Measurements from ENCODE around the gene USO1. TPM values are rescaled to one million over a fixed set of nuclear protein-coding genes. Genes with fewer than 3 reads are reported as not detected.
"Not testable (repeated sequence)": the region's sequence is repeated elsewhere in the genome, so short reads cannot be mapped to it uniquely, and the experiment has no call there.

Gene USO1
- total and polyA plus RNA-seq, 10 donors = 16.4 to 64.8 (median 45.1) TPM

DNA sequence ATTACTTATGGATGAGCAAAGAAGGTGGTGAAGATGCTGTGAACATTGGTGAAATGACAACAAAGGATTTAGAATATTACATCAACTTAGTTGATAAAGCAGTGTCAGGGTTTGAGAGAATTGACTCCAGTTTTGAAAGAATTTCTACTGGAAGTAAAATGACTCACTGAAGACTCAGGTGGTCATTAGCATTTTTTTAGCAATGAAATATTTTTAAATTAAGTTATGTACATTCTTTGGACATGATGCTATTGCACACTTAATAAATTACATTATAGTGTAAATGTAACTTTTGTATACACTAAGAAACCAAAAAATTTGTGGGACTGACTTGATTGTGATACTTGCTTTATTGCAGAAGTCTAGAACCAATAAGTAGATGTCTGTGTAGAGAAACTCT lies 56.9 kb downstream of the USO1 start:
- Histone ChIP-seq H3K4me3 (no peak overlapping the region), H3K27me3 (replicated peaks in 1 of 7) (no peaks in the 10 kb centered on the region), H3K36me3 (peaks cover 6 to 98% (median 61%) of the 10 kb centered on the region in 6 donors), H3K4me1 (no peaks in the 10 kb centered on the region), H3K27ac (no peak overlapping the region), H3K9me3 (peaks cover 0 to 13% (median 6%) of the 10 kb centered on the region in 8 donors)
- no peak for TF ChIP-seq POLR2A (IDR thresholded peaks at IDR 0.05)
- TF ChIP-seq, protein P1, sequence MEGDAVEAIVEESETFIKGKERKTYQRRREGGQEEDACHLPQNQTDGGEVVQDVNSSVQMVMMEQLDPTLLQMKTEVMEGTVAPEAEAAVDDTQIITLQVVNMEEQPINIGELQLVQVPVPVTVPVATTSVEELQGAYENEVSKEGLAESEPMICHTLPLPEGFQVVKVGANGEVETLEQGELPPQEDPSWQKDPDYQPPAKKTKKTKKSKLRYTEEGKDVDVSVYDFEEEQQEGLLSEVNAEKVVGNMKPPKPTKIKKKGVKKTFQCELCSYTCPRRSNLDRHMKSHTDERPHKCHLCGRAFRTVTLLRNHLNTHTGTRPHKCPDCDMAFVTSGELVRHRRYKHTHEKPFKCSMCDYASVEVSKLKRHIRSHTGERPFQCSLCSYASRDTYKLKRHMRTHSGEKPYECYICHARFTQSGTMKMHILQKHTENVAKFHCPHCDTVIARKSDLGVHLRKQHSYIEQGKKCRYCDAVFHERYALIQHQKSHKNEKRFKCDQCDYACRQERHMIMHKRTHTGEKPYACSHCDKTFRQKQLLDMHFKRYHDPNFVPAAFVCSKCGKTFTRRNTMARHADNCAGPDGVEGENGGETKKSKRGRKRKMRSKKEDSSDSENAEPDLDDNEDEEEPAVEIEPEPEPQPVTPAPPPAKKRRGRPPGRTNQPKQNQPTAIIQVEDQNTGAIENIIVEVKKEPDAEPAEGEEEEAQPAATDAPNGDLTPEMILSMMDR (IDR thresholded peaks at IDR 0.05 in 8 of 11, conservative IDR thresholded peaks at IDR 0.05 in 3 of 11) = no peak
- TF ChIP-seq POLR2AphosphoS5 (IDR thresholded peaks at IDR 0.05) = no peak
- no peak for DNase-seq
- intact Hi-C loops (cut with DNase I; ENCODE audit: low total_unique reads) = no loop called here

DNA sequence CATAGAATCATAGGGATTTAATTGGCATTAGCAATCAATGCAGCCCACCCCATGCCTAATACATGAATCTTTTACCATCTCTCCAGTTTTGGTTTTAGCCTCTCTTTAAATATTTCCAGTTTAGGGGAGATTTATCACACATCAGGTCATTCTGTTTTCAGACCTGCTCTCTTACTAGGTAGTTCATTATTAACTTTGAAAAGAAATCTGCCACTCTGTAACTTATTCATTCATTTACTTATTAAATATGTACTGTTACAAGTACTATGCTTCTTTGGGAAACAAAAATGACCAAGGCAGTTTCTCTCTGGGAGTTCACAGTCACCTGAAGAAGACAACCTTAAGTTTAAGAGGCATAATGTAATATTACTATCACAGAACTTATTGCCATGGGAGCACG lies 62.1 kb downstream of the USO1 start:
- intact Hi-C loops (cut with DNase I; ENCODE audit: low total_unique reads) = no loop called here
- Histone ChIP-seq H3K4me1 (no peaks in the 10 kb centered on the region), H3K4me3 (no peak overlapping the region), H3K9me3 (no peaks in the 10 kb centered on the region), H3K27me3 (replicated peaks in 1 of 7) (no peaks in the 10 kb centered on the region), H3K27ac (no peak overlapping the region), H3K36me3 (peaks cover 6 to 94% (median 61%) of the 10 kb centered on the region in 6 donors)
- TF ChIP-seq POLR2A (IDR thresholded peaks at IDR 0.05) = no peak
- DNase-seq = no peak
- 89 to 100% (median 93%) methylated on average over 1 of the region's 1 CpG for WGBS, 5 donors

DNA sequence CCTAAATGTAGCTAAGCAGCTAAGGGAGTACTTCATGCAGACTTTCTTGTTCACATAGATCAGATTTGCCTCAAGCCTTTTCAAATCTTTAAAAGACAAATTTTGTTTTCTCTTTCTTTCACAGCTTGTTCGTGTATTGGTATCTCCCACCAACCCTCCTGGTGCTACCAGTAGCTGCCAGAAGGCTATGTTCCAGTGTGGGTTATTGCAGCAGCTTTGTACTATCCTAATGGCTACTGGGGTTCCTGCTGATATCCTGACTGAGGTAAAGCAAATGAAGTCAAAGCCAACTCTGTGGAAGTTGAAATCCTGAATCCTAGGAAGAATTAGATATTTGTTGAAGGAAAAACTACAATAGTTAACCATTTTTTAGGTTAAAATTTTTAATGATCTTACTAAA lies 62.6 kb downstream of the USO1 start:
- WGBS, 5 donors = 84 to 97% (median 88%) methylated on average over 1 of the region's 1 CpG
- Histone ChIP-seq H3K9me3 (no peaks in the 10 kb centered on the region), H3K27me3 (replicated peaks in 1 of 7) (no peaks in the 10 kb centered on the region), H3K36me3 (peaks cover 5 to 94% (median 59%) of the 10 kb centered on the region in 6 donors), H3K4me3 (no peak overlapping the region), H3K4me1 (no peaks in the 10 kb centered on the region), H3K27ac (no peak overlapping the region)
- DNase-seq = no peak
- intact Hi-C loops (cut with DNase I; ENCODE audit: low total_unique reads) = no loop called here
- TF ChIP-seq POLR2A (IDR thresholded peaks at IDR 0.05) = no peak
- TF ChIP-seq, protein P1 (IDR thresholded peaks at IDR 0.05 in 8 of 11, conservative IDR thresholded peaks at IDR 0.05 in 3 of 11) = no peak
- TF ChIP-seq POLR2AphosphoS5 (IDR thresholded peaks at IDR 0.05) = no peak

DNA sequence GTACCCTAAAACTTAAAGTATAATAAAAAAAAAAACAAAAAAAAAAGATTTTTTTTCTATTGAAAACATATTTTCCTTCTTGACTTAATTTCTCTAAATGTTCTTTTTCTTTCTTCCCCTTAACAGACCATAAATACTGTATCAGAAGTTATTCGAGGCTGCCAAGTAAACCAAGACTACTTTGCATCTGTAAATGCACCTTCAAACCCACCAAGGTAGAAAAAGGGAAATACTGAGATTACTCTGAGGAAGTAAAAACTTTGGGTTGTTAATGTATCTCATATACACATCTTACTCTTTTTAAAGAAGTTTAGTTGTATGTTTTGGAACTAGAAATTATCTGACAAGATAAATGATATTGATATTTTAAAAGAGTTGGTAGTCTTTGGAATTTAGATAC lies 65.6 kb downstream of the USO1 start:
- no peak for DNase-seq
- Histone ChIP-seq H3K4me1 (no peaks in the 10 kb centered on the region), H3K4me3 (no peak overlapping the region), H3K27ac (no peak overlapping the region), H3K9me3 (no peaks in the 10 kb centered on the region), H3K36me3 (peaks cover 0 to 93% (median 47%) of the 10 kb centered on the region in 6 donors), H3K27me3 (replicated peaks in 1 of 7) (no peaks in the 10 kb centered on the region)
- 42 to 77% (median 66%) methylated on average over 1 of the region's 1 CpG for WGBS, 5 donors
- no peak for TF ChIP-seq POLR2A (IDR thresholded peaks at IDR 0.05)
- intact Hi-C loops (cut with DNase I; ENCODE audit: low total_unique reads) = no loop called here

DNA sequence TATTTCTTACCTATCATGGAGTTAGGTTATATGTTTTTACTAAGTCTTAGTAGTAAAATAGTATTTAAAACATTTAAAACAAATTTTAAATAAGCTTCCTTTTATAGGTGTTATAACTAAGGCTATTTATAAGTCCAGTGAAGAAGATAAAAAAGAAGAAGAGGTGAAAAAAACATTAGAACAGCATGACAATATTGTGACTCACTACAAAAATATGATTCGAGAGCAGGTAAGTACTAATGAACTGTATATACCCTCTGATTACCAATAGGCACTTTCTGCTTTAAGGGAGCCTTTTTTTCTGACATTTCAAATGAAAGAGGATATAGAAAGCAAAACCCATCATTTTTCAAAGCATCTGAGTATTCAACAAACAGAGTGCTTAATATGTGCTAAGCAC lies 76.6 kb downstream of the USO1 start:
- 92 to 100% (median 94%) methylated on average over 1 of the region's 1 CpG for WGBS, 5 donors
- Histone ChIP-seq H3K27ac (no peak overlapping the region), H3K4me1 (no peaks in the 10 kb centered on the region), H3K4me3 (no peak overlapping the region), H3K9me3 (no peaks in the 10 kb centered on the region), H3K36me3 (peaks cover 0 to 90% (median 48%) of the 10 kb centered on the region in 6 donors), H3K27me3 (replicated peaks in 1 of 7) (no peaks in the 10 kb centered on the region)
- TF ChIP-seq POLR2A (IDR thresholded peaks at IDR 0.05) (no peak), POLR2AphosphoS5 (IDR thresholded peaks at IDR 0.05) (no peak)
- TF ChIP-seq, protein P1 (IDR thresholded peaks at IDR 0.05 in 8 of 11, conservative IDR thresholded peaks at IDR 0.05 in 3 of 11) = no peak
- intact Hi-C loops (cut with DNase I; ENCODE audit: low total_unique reads) = no loop called here
- no peak for DNase-seq

DNA sequence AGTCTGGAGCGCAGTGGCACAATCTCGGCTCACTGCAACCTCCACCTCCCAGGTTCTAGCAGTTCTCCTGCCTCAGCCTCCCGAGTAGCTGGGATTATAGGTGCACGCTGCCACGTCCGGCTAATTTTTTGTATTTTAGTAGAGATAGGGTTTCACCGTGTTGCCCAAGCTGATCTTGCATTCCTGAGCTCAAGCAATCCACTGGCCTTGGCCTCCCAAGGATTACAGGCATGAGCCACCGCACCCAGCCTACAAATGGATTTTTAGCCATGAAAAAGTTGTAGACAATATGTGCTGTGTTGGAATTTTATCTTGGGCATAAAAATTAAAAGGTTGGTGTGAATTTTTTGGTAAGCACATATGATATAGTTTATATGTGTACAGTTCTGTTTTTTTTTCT lies 81.7 kb downstream of the USO1 start:
- H3K36me3 ChIP-seq = peaks cover 3 to 100% (median 66%) of the 10 kb centered on the region in 6 donors
- H3K9me3 ChIP-seq; H3K27me3 ChIP-seq (replicated peaks in 1 of 7); intact Hi-C loops (cut with DNase I; ENCODE audit: low total_unique reads); H3K4me1 ChIP-seq; H3K27ac ChIP-seq; H3K4me3 ChIP-seq; DNase-seq: not testable (repeated sequence)
- 81 to 96% (median 85%) methylated on average over 8 of the region's 8 CpGs for WGBS, 5 donors
